WTC11 (cell line): ENCODE measurements around the gene DDX39B. TPM values are rescaled to one million over a fixed set of nuclear protein-coding genes. Genes with fewer than 3 reads are reported as not detected.
A peak's percentile ranks its signal among the peaks of the same experiment; 100 is the strongest.

Experiments used
- ATAC-seq: fragments of 200-7000 bp; cut with Tn5 transposase; 2 replicates; pipeline ENCODE4 v1.10.0; 2021; ENCODE audit warnings: mild to moderate bottlenecking, moderate library complexity
- CTCF ChIA-PET: fragments of 300-600 bp; sonication (Branson Sonifier 250); formaldehyde crosslinking; loops from one replicate; lab custom pipeline; 2021; ENCODE audit warnings: antibody characterized with exemption; lab: Charles Lee
- POLR2A ChIA-PET: fragments of 350-600 bp; sonication (Branson Sonifier 250); formaldehyde crosslinking; loops from one replicate; lab custom pipeline; 2021; ENCODE audit warnings: antibody characterized with exemption; lab: Charles Lee
- DNase-seq: peaks from one replicate; pipeline ENCODE4 v3.0.0; 2021; ENCODE audit warnings: low spot score
- H3K27ac Mint-ChIP-seq: 2 replicates; pipeline ENCODE4 v1.8.0; 2021; ENCODE audit warnings: mixed read lengths
- H3K27me3 Mint-ChIP-seq: 2 replicates; pipeline ENCODE4 v1.8.0; 2021; ENCODE audit warnings: low read depth, mild to moderate bottlenecking, moderate library complexity, mixed read lengths
- H3K36me3 Mint-ChIP-seq: 2 replicates; pipeline ENCODE4 v1.8.0; 2021; ENCODE audit warnings: mixed read lengths
- H3K4me1 Mint-ChIP-seq: 2 replicates; pipeline ENCODE4 v1.8.0; 2022; ENCODE audit warnings: mixed read lengths
- H3K4me3 Mint-ChIP-seq: 2 replicates; pipeline ENCODE4 v1.8.0; 2021; ENCODE audit warnings: mild to moderate bottlenecking, moderate library complexity, mixed read lengths
- H3K9me3 Mint-ChIP-seq: 2 replicates; pipeline ENCODE4 v1.8.0; 2021; ENCODE audit warnings: mixed read lengths
- AFF4 ChIP-seq: sonication (generic); formaldehyde crosslinking; IDR thresholded peaks from 2 replicates; pipeline ENCODE4 v1.8.1; 2023; ENCODE audit warnings: mild to moderate bottlenecking, missing genetic modification reagents, borderline replicate concordance
- ATF1 ChIP-seq: sonication (generic); formaldehyde crosslinking; IDR thresholded peaks from 2 replicates; pipeline ENCODE4 v1.8.1; 2023; ENCODE audit warnings: mild to moderate bottlenecking, moderate library complexity, missing genetic modification reagents
- ATF2 ChIP-seq: sonication (generic); formaldehyde crosslinking; IDR thresholded peaks from 2 replicates; pipeline ENCODE4 v1.8.1; 2022; ENCODE audit warnings: low read depth, missing genetic modification reagents, borderline replicate concordance
- CDX4 ChIP-seq: fragments of 250-450 bp; sonication (Bioruptor Pico); IDR thresholded peaks from 2 replicates; pipeline ENCODE4 v1.9.0; 2021; ENCODE audit warnings: moderate library complexity, mild to moderate bottlenecking, inconsistent platforms, borderline replicate concordance
- CREB1 ChIP-seq: sonication (generic); formaldehyde crosslinking; IDR thresholded peaks from 2 replicates; pipeline ENCODE4 v1.8.0; 2023; ENCODE audit warnings: mild to moderate bottlenecking, missing genetic modification reagents
- ERG ChIP-seq: fragments of 250-450 bp; sonication (Bioruptor Pico); IDR thresholded peaks from 2 replicates; pipeline ENCODE4 v1.8.0; 2021; ENCODE audit warnings: mild to moderate bottlenecking
- ESRRA ChIP-seq: sonication (generic); formaldehyde crosslinking; IDR thresholded peaks from 2 replicates; pipeline ENCODE4 v1.8.1; 2022; ENCODE audit warnings: mild to moderate bottlenecking, missing genetic modification reagents, borderline replicate concordance
- FOXP4 ChIP-seq: sonication (generic); formaldehyde crosslinking; IDR thresholded peaks from 2 replicates; pipeline ENCODE4 v1.8.0; 2022; ENCODE audit warnings: mild to moderate bottlenecking, missing genetic modification reagents
- GABPB1 ChIP-seq: sonication (generic); formaldehyde crosslinking; IDR thresholded peaks from 2 replicates; pipeline ENCODE4 v1.8.1; 2023; ENCODE audit warnings: mild to moderate bottlenecking, missing genetic modification reagents
- TCF7 ChIP-seq: sonication (generic); formaldehyde crosslinking; IDR thresholded peaks from 2 replicates; pipeline ENCODE4 v1.8.0; 2022; ENCODE audit warnings: mild to moderate bottlenecking, low read depth, missing genetic modification reagents, moderate library complexity
- ZNF219 ChIP-seq: sonication (generic); formaldehyde crosslinking; IDR thresholded peaks from 2 replicates; pipeline ENCODE4 v1.8.0; 2023; ENCODE audit warnings: missing genetic modification reagents, mild to moderate bottlenecking, borderline replicate concordance
- ZNF232 ChIP-seq: sonication (generic); formaldehyde crosslinking; IDR thresholded peaks from 2 replicates; pipeline ENCODE4 v1.8.0; 2022; ENCODE audit warnings: mild to moderate bottlenecking, missing genetic modification reagents
- ZNF425 ChIP-seq: fragments of 250-450 bp; sonication (Bioruptor Pico); conservative IDR thresholded peaks from 2 replicates; pipeline ENCODE4 v1.9.0; 2021; ENCODE audit warnings: mild to moderate bottlenecking
- ZNF532 ChIP-seq: fragments of 250-450 bp; sonication (Bioruptor Pico); IDR thresholded peaks from 2 replicates; pipeline ENCODE4 v1.9.0; 2021; ENCODE audit warnings: mild to moderate bottlenecking, borderline replicate concordance
- ZNF671 ChIP-seq: fragments of 250-450 bp; sonication (Bioruptor Pico); IDR thresholded peaks from 2 replicates; pipeline ENCODE4 v1.8.0; 2021; ENCODE audit warnings: mild to moderate bottlenecking
- total RNA-seq: library from RNA; stranded (reverse); gene quantifications from 3 replicates; pipeline ENCODE4 v1.2.3, GENCODE V29; 2021

The DDX39B gene
- total RNA-seq, 1 experiment from 2014 or later, result 712 TPM

- ChIA-PET CTCF (interaction anchor here (0.6 to 1.9 kb wide), 8 partner anchors 10 to 667 kb away, joined by 3 to 6 read pairs (median 4); partner anchors contain the start of gene MICB), POLR2A (interaction anchor here (1.9 to 2.2 kb wide), 4 partner anchors 12 to 31 kb away, joined by 8 to 17 read pairs (median 11); partner anchors contain the start of genes ATP6V1G2, DDX39B, MICB and NFKBIL1)
- DNase-seq (no peak), ATAC-seq (peak; percentile 13)
- Mint-ChIP-seq H3K4me1 (peaks cover 32% of the 10 kb centered on the region), H3K27me3 (no peaks in the 10 kb centered on the region), H3K4me3 (no peak overlapping the region), H3K9me3 (no peaks in the 10 kb centered on the region), H3K27ac (peak overlapping the region; percentile 93), H3K36me3 (peaks cover 37% of the 10 kb centered on the region)
- TF ChIP-seq CREB1 (CRISPR knock-in tag) (no peak), ZNF425 (CRISPR knock-in tag) (no peak), ZNF532 (no peak), ERG (CRISPR knock-in tag) (no peak), FOXP4 (no peak), ZNF232 (no peak), ZNF671 (no peak), GABPB1 (CRISPR knock-in tag) (no peak), CDX4 (CRISPR knock-in tag) (no peak), ATF2 (CRISPR knock-in tag) (no peak), TCF7 (CRISPR knock-in tag) (no peak), ZNF219 (CRISPR knock-in tag) (no peak), ESRRA (CRISPR knock-in tag) (no peak), ATF1 (CRISPR knock-in tag) (no peak), AFF4 (no peak)
Measured at GRCh38 chr6:31528307-31528777, 13.5 kb downstream of the DDX39B start.
